GM12872 (cell line): Measurements from ENCODE around the gene FAM222A.

Experiments
- CTCF ChIP-seq: IDR thresholded peaks from 3 replicates; pipeline ENCODE4 v1.5.1; 2011; ENCODE audit warnings: low read depth, mild to moderate bottlenecking, low read length, moderate library complexity; ENCODE audit not compliant: insufficient read depth

Gene FAM222A

GRCh38 chr12:109714913-109715244 is 1.3 kb downstream of the FAM222A start:
- no peak for TF ChIP-seq CTCF

- no peak for TF ChIP-seq CTCF
These were observed 1.9 kb downstream of the FAM222A start for GRCh38 chr12:109715310-109716091.

- no peak for TF ChIP-seq CTCF
These were observed 2.5 kb downstream of the FAM222A start for GRCh38 chr12:109716092-109716479.

- no peak for TF ChIP-seq CTCF
These were observed 3.1 kb downstream of the FAM222A start for GRCh38 chr12:109716512-109717389.

- TF ChIP-seq CTCF, result no peak
These were observed 4.0 kb downstream of the FAM222A start for GRCh38 chr12:109717390-109718357.

GRCh38 chr12:109718390-109718789 is 4.8 kb downstream of the FAM222A start:
- TF ChIP-seq CTCF, result no peak
